GM12874 (cell line): ENCODE measurements around the gene GSTA5.
"Not testable (repeated sequence)": the region's sequence is repeated elsewhere in the genome, so short reads cannot be mapped to it uniquely, and the experiment has no call there.

Experiments
- TF ChIP-seq, protein P1 (sequence below): IDR thresholded peaks from 2 replicates; pipeline ENCODE4 v1.5.1; 2011; ENCODE audit warnings: low read depth, mild to moderate bottlenecking, control low read depth, low read length, moderate library complexity; ENCODE audit not compliant: insufficient read depth

The GSTA5 gene

DNA sequence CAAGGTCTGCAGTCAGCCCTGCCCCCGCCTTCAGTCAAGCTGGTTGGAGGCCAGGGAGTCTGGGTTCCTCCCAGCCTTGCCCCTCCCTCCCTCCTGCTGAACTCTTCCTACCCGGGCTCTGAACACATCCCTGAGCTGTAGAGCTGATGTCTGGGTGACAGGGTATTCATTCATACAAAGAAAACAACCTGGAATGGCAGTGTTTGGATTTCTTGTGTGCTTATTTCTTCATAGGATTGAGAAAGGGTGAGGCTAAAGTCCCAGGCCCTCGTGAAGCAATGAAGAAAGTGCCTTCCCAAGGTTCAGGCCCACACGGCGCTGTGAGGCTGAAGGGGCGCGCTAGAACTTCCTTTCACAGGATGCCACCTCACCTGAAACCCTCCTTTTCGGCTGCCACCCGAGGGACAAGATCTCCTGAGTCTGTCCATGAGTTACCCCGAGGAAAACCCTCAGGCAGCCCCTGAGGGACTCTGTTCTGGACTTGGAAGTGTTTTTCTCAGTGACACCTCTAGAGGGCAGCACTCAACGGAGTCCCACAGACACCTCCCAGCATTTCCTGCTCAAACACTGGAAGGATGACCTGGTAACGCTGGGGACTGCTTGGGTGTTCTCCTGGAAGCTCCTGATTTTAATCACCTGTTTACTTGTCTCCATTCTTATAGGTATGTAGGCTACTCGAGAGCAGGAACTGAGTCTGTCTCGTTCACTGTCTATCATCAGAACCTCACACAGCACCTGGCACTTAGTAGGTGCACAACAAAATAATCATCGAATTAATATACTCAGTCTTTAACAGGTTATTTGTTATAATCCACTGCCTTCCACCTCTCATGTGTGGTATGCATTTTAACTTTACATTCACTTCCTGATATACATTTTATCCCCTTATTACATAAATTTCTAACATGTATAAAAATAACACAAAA is 25.2 kb downstream of the GSTA5 start:
- TF ChIP-seq, protein P1, sequence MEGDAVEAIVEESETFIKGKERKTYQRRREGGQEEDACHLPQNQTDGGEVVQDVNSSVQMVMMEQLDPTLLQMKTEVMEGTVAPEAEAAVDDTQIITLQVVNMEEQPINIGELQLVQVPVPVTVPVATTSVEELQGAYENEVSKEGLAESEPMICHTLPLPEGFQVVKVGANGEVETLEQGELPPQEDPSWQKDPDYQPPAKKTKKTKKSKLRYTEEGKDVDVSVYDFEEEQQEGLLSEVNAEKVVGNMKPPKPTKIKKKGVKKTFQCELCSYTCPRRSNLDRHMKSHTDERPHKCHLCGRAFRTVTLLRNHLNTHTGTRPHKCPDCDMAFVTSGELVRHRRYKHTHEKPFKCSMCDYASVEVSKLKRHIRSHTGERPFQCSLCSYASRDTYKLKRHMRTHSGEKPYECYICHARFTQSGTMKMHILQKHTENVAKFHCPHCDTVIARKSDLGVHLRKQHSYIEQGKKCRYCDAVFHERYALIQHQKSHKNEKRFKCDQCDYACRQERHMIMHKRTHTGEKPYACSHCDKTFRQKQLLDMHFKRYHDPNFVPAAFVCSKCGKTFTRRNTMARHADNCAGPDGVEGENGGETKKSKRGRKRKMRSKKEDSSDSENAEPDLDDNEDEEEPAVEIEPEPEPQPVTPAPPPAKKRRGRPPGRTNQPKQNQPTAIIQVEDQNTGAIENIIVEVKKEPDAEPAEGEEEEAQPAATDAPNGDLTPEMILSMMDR, result peak; percentile 69

DNA sequence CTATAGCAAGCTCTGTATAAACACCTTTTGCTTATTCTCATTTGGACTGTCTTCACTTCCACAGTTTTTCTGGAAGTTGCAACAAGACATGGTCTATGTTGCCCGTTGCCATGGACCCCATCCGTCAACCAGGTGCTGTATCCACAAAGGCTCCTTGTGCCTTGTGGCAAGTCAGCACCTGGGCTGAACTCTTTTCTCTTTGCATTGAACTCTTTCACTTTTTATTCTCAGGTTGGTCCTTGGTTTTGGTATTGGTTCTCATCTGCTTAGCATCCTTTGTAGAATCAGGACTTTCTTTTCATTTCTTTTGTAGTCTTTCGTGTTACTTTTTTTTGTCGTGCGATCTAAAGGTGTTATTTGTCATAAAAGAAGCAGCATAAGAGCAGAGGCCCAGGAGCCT is 32.0 kb downstream of the GSTA5 start:
- TF ChIP-seq, protein P1, result no peak

DNA sequence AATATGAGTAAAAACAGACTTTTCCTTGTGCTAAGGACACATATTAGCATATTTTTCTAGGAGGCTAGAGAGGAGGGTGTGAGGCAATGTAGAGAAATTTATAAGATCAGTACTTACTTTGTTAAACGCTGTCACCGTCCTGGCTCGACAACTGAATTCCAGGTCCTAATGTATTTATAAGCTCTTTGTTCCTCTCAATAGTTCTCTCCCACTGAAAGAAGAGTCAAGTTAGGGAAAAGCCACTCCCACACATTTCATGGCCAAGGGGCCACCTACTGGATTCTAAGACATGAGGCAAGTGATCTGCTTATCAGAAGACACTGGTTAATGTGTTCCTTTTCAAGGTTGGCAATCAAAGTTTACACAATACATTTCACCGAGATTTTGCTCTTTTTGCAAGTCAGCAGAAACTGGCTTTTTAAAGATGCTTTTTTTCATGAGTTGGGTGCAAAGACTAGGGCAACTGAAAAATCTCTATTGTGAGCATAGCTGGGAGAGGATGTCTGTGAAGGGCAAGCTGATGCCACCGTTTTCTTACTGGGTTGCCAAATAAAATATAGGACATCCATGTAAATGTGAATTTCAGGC is 36.9 kb downstream of the GSTA5 start, which contains the start of gene GSTA1:
Gene GSTA1 (minus strand): TSS at position 149 of the 588 bp plus-strand sequence. CDS start 4,549 bp downstream, outside the sequence.
- TF ChIP-seq, protein P1, result not testable (repeated sequence)

DNA sequence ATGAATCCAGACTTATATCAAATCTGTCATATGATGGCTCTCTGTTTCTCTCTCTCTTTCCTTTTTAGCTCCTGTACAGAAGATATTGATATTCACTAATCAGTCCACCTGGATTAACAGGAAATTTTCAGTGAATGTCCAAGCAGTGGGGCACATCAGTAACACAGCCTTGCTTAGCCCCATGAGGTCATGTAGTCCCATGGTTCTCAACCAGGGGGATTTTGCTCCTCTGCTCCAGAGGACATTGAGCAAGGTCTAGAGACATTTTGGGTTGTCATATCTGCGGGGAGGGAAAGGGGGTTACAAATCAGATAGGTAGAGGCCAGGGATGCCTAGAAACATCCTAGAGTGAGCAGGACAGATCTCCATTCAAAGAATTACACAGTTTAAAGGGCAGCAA is 37.8 kb downstream of the GSTA5 start:
- TF ChIP-seq, protein P1, result no peak

DNA sequence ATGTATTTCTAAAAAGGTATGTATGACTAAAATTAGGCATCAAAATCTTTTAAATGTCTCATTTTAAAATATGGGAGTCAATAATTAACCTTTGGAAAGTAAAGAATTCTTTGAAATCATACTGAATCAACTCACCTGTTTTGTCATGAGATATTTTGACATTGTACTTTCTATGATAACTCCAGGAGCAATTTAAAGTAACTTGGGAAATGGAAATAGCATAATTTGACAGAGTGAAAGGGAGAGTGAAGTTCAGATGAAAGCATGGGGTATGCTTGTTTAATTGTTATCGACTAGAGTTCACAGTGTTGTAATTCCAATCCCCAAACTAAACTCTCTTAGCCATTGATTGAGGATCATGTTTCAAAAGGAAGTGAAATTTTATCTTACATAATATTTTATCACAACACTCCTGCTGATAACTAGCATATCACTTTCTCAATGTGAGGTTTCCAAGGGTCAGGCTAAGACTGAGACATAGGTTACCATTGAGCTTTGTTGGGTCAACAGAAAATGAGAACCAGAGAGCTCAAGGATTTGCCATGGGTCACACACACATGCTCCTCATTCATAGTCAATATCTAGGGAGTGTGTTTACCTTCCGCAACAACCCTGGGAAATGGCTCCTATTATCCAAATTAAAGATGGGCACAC is 39.3 kb downstream of the GSTA5 start:
- TF ChIP-seq, protein P1, result no peak

DNA sequence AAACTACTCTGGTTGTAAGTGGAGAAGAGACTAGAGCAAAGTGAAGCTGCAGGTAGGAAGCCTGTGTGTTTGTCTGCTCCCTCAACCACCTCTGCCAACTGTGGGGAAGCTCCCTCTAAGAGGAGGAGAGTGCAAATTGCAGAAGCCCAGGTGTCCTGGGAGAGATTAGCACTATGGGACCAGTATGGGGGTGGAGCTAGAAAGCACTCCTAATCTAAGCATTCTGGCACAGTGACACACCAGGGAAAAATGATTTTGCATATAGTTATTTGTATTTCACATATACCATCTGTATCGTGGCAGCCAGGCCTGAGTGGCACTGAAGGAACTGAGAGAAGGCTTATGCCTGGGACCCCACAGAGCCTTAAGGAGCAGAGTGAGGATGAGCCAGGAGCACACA is 49.8 kb downstream of the GSTA5 start:
- TF ChIP-seq, protein P1, result no peak

DNA sequence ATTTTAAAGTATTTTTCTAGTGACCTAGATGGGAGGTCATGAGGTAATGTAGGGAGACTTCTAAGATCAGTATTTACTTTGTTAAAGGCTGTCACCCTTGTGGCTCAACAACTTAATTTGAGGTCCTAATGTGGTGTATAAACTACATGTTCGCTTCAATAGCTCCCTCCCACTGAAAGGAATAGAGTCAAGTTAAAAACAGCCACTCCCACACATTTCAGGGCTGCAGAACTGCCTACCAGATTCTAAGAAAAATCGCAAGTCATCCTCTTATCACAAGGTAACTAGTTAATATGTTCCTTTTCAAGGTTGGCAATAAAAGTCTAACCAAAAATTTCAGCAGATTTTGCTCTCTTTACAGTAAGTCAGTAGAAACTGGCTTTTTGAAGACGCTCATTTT is 52.1 kb downstream of the GSTA5 start:
- TF ChIP-seq, protein P1, result no peak
